Measurements from ENCODE around the gene ITPK1. TPM values are rescaled to one million over a fixed set of nuclear protein-coding genes. Genes with fewer than 3 reads are reported as not detected.

ITPK1 gene
- total RNA-seq, 3 donors from 2014 or later (not counting 1 experiment from before 2014, with no cell fraction given), result 73.2 to 74.8 (median 74.4) TPM

DNA sequence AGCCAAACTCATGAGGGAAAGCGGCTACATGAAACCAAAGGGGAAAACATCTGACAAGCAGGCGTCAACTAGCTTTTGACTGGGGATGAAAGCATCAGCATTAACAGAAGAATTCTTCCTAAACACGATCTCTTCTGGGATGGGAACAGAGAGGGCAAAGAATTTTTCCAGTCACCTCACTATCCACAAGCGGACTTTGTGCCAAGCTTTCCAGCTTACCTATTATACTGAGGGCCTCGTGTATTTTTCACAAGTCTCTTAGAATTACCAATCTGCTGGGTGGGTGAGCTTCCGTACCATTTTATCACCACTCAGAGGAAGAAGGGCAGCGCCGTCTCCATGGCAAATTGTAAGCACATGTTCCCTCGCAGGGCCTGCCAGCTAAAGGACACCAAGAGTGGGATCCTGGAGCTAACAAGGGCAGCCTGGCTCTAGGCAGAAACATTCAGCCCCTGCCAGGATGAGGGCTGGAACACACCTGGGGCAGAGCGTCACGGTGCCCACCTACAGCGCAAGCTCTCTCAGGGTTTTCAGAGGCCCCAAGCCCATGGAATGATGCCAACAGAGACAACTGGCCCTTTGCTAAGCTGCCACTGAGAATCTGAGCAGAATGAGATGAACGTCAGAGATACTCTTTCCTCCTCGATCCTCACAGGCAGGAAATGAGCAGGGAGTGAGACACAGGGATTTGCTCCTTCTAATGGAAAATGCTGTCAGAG, 118.2 kb downstream of the ITPK1 start:
- Mint-ChIP-seq H3K36me3 (no peaks in the 10 kb centered on the region), H3K9me3 (no peaks in the 10 kb centered on the region), H3K4me3 (no peak overlapping the region), H3K4me1 (peaks cover 0 to 14% of the 10 kb centered on the region in 2 donors), H3K27me3 (ENCODE audit: low read depth in 2 of 2) (no peaks in the 10 kb centered on the region), H3K27ac (no peak overlapping the region)
- Histone ChIP-seq H3K4me3 (ENCODE audit: low read length) (no peak overlapping the region), H3K4me1 (ENCODE audit: control insufficient read depth, insufficient read depth, low read length) (no peaks in the 10 kb centered on the region), H3K27ac (ENCODE audit: low read length) (no peak overlapping the region), H3K27me3 (ENCODE audit: control insufficient read depth, insufficient read depth, low read length) (no peaks in the 10 kb centered on the region), H3K9me3 (ENCODE audit: control insufficient read depth, insufficient read depth, low read length) (no peaks in the 10 kb centered on the region), H3K36me3 (ENCODE audit: control insufficient read depth, insufficient read depth, low read length) (peaks cover 18% of the 10 kb centered on the region)
- ATAC-seq (no peak), DNase-seq (no peak)
- WGBS (ENCODE audit: insufficient coverage), result 97% methylated on average over 14 of the region's 14 CpGs
- TF ChIP-seq, protein P1, sequence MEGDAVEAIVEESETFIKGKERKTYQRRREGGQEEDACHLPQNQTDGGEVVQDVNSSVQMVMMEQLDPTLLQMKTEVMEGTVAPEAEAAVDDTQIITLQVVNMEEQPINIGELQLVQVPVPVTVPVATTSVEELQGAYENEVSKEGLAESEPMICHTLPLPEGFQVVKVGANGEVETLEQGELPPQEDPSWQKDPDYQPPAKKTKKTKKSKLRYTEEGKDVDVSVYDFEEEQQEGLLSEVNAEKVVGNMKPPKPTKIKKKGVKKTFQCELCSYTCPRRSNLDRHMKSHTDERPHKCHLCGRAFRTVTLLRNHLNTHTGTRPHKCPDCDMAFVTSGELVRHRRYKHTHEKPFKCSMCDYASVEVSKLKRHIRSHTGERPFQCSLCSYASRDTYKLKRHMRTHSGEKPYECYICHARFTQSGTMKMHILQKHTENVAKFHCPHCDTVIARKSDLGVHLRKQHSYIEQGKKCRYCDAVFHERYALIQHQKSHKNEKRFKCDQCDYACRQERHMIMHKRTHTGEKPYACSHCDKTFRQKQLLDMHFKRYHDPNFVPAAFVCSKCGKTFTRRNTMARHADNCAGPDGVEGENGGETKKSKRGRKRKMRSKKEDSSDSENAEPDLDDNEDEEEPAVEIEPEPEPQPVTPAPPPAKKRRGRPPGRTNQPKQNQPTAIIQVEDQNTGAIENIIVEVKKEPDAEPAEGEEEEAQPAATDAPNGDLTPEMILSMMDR (IDR thresholded peaks at IDR 0.05), result no peak
- intact Hi-C loops (cut with micrococcal nuclease), result no loop called here

DNA sequence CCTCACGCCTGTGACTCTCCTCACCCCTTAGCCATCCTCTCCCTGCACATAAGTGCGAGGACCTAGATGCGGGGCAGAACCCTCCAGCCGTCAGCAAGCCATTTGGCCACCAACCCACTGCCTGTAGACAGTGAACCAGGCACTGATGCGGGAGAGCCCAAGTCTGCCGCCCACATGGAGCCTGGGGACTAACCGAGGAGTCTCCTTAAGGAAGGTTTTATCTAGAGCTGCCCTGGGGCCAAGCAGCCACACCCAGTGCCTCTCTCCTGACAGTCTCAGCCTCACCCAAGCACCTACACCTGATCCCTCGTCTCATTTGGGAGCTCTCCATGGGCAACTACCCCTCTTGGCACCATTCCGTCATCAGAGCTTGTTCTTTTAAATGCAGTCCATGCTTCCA, 120.1 kb downstream of the ITPK1 start:
- Histone ChIP-seq H3K36me3 (ENCODE audit: control insufficient read depth, insufficient read depth, low read length) (peaks cover 24% of the 10 kb centered on the region), H3K9me3 (ENCODE audit: control insufficient read depth, insufficient read depth, low read length) (no peaks in the 10 kb centered on the region), H3K4me3 (ENCODE audit: low read length) (no peak overlapping the region), H3K27me3 (ENCODE audit: control insufficient read depth, insufficient read depth, low read length) (no peaks in the 10 kb centered on the region), H3K27ac (ENCODE audit: low read length) (no peak overlapping the region), H3K4me1 (ENCODE audit: control insufficient read depth, insufficient read depth, low read length) (no peaks in the 10 kb centered on the region)
- H3K27me3 Mint-ChIP-seq (ENCODE audit: low read depth in 2 of 2), result no peaks in the 10 kb centered on the region
- TF ChIP-seq, protein P1 (IDR thresholded peaks at IDR 0.05), result no peak
- intact Hi-C loops (cut with micrococcal nuclease), result no loop called here
- ATAC-seq, result no peak
- H3K4me1 Mint-ChIP-seq, result peaks cover 0 to 14% of the 10 kb centered on the region in 2 donors
- DNase-seq, result no peak
- H3K9me3 Mint-ChIP-seq, result no peaks in the 10 kb centered on the region
- no peaks in the 10 kb centered on the region for H3K36me3 Mint-ChIP-seq
- no peak overlapping the region for H3K4me3 Mint-ChIP-seq
- WGBS (ENCODE audit: insufficient coverage), result 96% methylated on average over 9 of the region's 9 CpGs
- H3K27ac Mint-ChIP-seq, result no peak overlapping the region

DNA sequence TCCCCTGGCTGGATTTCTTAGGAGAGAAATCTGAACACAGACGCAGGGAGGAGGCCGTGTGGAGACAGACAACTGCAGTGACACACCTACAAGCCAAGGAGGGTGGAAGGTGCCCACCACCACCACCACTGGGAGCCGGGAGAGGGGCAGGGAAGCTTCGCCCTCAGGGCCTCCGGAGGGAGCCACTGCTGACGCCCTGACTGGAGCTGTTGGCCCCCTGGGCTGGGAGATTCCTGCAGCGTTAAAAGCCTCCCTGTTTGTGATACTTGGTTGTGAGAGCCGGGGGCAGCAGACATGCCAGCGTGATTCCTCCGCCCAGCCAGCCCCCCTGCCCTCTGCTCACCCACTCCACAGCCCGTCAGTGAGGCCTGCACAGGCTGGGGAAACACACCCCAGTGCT, 120.8 kb downstream of the ITPK1 start:
- no peak overlapping the region for H3K27ac ChIP-seq (ENCODE audit: low read length)
- no peaks in the 10 kb centered on the region for H3K4me1 ChIP-seq (ENCODE audit: control insufficient read depth, insufficient read depth, low read length)
- H3K9me3 ChIP-seq (ENCODE audit: control insufficient read depth, insufficient read depth, low read length), result no peaks in the 10 kb centered on the region
- TF ChIP-seq, protein P1 (IDR thresholded peaks at IDR 0.05), result no peak
- H3K36me3 ChIP-seq (ENCODE audit: control insufficient read depth, insufficient read depth, low read length), result peaks cover 24% of the 10 kb centered on the region
- H3K4me3 ChIP-seq (ENCODE audit: low read length), result no peak overlapping the region
- ATAC-seq (no peak), DNase-seq (no peak)
- no peaks in the 10 kb centered on the region for H3K27me3 Mint-ChIP-seq (ENCODE audit: low read depth in 2 of 2)
- no peaks in the 10 kb centered on the region for H3K27me3 ChIP-seq (ENCODE audit: control insufficient read depth, insufficient read depth, low read length)
- no peak overlapping the region for H3K27ac Mint-ChIP-seq
- 95% methylated on average over 11 of the region's 11 CpGs for WGBS (ENCODE audit: insufficient coverage)
- intact Hi-C loops (cut with micrococcal nuclease), result no loop called here
- no peaks in the 10 kb centered on the region for H3K9me3 Mint-ChIP-seq
- no peaks in the 10 kb centered on the region for H3K36me3 Mint-ChIP-seq
- H3K4me1 Mint-ChIP-seq, result peaks cover 0 to 14% of the 10 kb centered on the region in 2 donors
- H3K4me3 Mint-ChIP-seq, result no peak overlapping the region
